Hair follicle dermal papilla cell (primary cell): ENCODE results near the gene OR8J3. TPM values are rescaled to one million over a fixed set of nuclear protein-coding genes. Genes with fewer than 3 reads are reported as not detected.

Source experiments
- small RNA-seq: library from RNA; depleted of rRNA; stranded (forward); fragments of <200 nt; gene quantifications from one replicate; pipeline ENCODE3, GENCODE V24; 2012
- total RNA-seq: library from RNA; depleted of rRNA; stranded (reverse); fragments of >200 nt; gene quantifications from 2 replicates; pipeline ENCODE4 v1.2.3, GENCODE V29; 2012

Gene OR8J3
- total RNA-seq = not detected in 2 replicates

GRCh38 chr11:56140151-56140661 is at the start of gene OR8J3:
Gene OR8J3 (minus strand): TSS chr11:56140201. CDS start chr11:56137718, 2,483 bp downstream.

GRCh38 chr11:56176318-56176717 is 36.3 kb upstream of the OR8J3 start, which contains the start of gene OR5J2:
Gene OR5J2 (plus strand): TSS chr11:56176618. CDS start chr11:56176618, 0 bp downstream.

GRCh38 chr11:56160217-56160616 is 20.2 kb upstream of the OR8J3 start, which contains the start of gene OR8K5:
Gene OR8K5 (minus strand): TSS chr11:56160317. CDS start chr11:56160317, 0 bp downstream.

GRCh38 chr11:56122073-56122472 is 17.9 kb downstream of the OR8J3 start, which contains the start of gene OR8H3:
Gene OR8H3 (plus strand): TSS chr11:56122373. CDS start chr11:56122373, 0 bp downstream.

GRCh38 chr11:56103210-56103737 is 36.7 kb downstream of the OR8J3 start, which contains the start of gene OR8H2:
Gene OR8H2 (plus strand): TSS chr11:56103687. CDS start chr11:56105043, 1,356 bp downstream.

GRCh38 chr11:56093008-56093407 is 47.0 kb downstream of the OR8J3 start, which contains the start of gene OR8I2:
Gene OR8I2 (plus strand): TSS chr11:56093308. CDS start chr11:56093308, 0 bp downstream.

Small RNA genes lying within 50 kb of the gene (small RNA-seq; reads per million reads assigned to genes)
- not detected for gene OR8I4P

Other genes with a start within 250 kb of the OR8J3 start
- not detected in 2 replicates for gene OR5W2, start 225.6 kb downstream of the OR8J3 start, total RNA-seq
- not detected in 2 replicates for gene OR5I1, start 203.8 kb downstream of the OR8J3 start, total RNA-seq
- gene OR10AG1, start 170.3 kb downstream of the OR8J3 start, total RNA-seq = not detected in 2 replicates
- gene OR5F1, start 145.6 kb downstream of the OR8J3 start, total RNA-seq = not detected in 2 replicates
- not detected in 2 replicates for gene OR5AS1, start 112.5 kb downstream of the OR8J3 start, total RNA-seq
- gene OR8I2, start 46.9 kb downstream of the OR8J3 start, total RNA-seq = not detected in 2 replicates
- gene OR8H2, start 36.5 kb downstream of the OR8J3 start, total RNA-seq = not detected in 2 replicates
- not detected in 2 replicates for gene OR8H3, start 17.8 kb downstream of the OR8J3 start, total RNA-seq
- gene OR8K5, start 20.1 kb upstream of the OR8J3 start, total RNA-seq = not detected in 2 replicates
- not detected in 2 replicates for gene OR5J2, start 36.4 kb upstream of the OR8J3 start, total RNA-seq
- not detected in 2 replicates for gene OR5T2, start 94.1 kb upstream of the OR8J3 start, total RNA-seq
- not detected in 2 replicates for gene OR5T3, start 112.1 kb upstream of the OR8J3 start, total RNA-seq
- gene OR5T1, start 134.0 kb upstream of the OR8J3 start, total RNA-seq = not detected in 2 replicates
- not detected in 2 replicates for gene OR8H1, start 152.1 kb upstream of the OR8J3 start, total RNA-seq
- gene OR8K3, start 174.9 kb upstream of the OR8J3 start, total RNA-seq = not detected in 2 replicates
- gene OR8K1, start 205.8 kb upstream of the OR8J3 start, total RNA-seq = not detected in 2 replicates
- gene OR8J1, start 214.1 kb upstream of the OR8J3 start, total RNA-seq = not detected in 2 replicates
- not detected in 2 replicates for gene OR8U1, start 235.4 kb upstream of the OR8J3 start, total RNA-seq